ENCODE results near the gene LTBP3.
A peak's percentile ranks its signal among the peaks of the same experiment; 100 is the strongest.

LTBP3 gene

DNA sequence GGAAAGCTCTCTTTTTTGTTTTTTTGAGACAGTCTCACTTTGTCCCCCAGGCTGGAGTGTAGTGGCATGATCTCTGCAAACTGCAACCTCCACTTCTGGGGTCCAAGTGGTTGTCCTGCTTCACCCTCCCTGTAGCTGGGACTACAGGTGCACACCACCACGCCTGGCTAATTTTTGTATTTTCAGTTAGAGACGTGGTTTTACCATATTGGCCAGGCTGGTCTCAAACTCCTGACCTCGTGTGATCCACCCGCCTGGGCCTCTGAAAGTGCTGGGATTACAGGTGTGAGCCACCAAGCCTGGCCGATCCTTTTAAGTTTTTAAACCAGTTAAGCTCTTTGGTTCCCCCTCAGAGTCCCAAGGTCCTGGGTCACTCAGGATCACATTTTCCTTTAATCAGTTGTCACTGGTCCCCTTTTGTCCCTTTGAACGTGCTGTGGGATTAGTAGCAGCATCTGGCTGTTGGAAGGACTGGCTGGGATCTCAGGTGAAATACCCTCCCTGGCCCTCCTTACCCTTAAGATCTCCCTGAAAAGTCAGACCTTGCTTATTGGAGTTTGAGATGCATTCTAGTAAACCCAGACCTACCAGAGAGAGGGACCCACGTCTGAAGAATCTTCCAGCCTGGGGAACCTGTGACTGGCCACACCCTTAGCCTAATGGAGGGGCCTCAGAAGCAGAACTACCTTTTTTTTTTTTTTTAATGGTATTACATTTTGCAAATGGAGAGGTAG lies 51.2 kb downstream of the LTBP3 start:
- Histone ChIP-seq H3K9me3 (no peaks in the 10 kb centered on the region), H3K27me3 (no peaks in the 10 kb centered on the region), H3K4me3 (ENCODE audit: low read depth in 1 of 2, low read length in 1 of 2) (peak overlapping the region; percentile 93 to 96), H3K4me1 (ENCODE audit: control insufficient read depth in 1 of 2, insufficient read depth in 1 of 2, low read depth in 1 of 2, low read length in 1 of 2) (peaks cover 63 to 74% of the 10 kb centered on the region in 2 experiments), H3K27ac (peak overlapping the region; percentile 99), H3K36me3 (peaks cover 56% of the 10 kb centered on the region)
- TF ChIP-seq, protein P1, sequence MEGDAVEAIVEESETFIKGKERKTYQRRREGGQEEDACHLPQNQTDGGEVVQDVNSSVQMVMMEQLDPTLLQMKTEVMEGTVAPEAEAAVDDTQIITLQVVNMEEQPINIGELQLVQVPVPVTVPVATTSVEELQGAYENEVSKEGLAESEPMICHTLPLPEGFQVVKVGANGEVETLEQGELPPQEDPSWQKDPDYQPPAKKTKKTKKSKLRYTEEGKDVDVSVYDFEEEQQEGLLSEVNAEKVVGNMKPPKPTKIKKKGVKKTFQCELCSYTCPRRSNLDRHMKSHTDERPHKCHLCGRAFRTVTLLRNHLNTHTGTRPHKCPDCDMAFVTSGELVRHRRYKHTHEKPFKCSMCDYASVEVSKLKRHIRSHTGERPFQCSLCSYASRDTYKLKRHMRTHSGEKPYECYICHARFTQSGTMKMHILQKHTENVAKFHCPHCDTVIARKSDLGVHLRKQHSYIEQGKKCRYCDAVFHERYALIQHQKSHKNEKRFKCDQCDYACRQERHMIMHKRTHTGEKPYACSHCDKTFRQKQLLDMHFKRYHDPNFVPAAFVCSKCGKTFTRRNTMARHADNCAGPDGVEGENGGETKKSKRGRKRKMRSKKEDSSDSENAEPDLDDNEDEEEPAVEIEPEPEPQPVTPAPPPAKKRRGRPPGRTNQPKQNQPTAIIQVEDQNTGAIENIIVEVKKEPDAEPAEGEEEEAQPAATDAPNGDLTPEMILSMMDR (IDR thresholded peaks at IDR 0.05): no peak

DNA sequence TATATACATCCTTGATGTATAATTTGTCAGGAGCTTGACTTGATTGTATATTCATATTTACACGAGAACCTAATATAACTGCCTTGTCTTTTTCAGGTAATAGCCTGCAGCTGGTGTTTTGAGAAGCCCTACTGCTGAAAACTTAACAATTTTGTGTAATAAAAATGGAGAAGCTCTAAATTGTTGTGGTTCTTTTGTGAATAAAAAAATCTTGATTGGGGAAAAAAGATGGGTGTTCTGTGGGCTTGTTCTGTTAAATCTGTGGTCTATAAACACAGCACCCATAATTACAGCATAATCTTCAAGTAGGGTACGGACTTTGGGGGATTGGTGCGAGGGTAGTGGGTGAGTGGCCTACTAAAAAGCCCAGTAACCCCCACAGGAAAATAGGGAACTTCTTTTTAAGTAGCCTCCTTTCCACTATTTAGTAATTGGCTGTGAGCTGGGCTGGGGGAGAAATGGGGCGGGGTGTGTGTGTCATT lies 51.8 kb downstream of the LTBP3 start:
- peaks cover 62% of the 10 kb centered on the region for H3K36me3 ChIP-seq
- TF ChIP-seq, protein P1 (IDR thresholded peaks at IDR 0.05): no peak

DNA sequence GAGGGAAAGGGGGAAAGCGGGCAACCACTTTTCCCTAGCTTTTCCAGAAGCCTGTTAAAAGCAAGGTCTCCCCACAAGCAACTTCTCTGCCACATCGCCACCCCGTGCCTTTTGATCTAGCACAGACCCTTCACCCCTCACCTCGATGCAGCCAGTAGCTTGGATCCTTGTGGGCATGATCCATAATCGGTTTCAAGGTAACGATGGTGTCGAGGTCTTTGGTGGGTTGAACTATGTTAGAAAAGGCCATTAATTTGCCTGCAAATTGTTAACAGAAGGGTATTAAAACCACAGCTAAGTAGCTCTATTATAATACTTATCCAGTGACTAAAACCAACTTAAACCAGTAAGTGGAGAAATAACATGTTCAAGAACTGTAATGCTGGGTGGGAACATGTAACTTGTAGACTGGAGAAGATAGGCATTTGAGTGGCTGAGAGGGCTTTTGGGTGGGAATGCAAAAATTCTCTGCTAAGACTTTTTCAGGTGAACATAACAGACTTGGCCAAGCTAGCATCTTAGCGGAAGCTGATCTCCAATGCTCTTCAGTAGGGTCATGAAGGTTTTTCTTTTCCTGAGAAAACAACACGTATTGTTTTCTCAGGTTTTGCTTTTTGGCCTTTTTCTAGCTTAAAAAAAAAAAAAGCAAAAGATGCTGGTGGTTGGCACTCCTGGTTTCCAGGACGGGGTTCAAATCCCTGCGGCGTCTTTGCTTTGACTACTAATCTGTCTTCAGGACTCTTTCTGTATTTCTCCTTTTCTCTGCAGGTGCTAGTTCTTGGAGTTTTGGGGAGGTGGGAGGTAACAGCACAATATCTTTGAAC lies 52.5 kb downstream of the LTBP3 start:
- Histone ChIP-seq H3K27me3 (no peaks in the 10 kb centered on the region), H3K4me3 (ENCODE audit: low read depth in 1 of 2, low read length in 1 of 2) (peak overlapping the region; percentile 93 to 96), H3K27ac (peak overlapping the region; percentile 99), H3K9me3 (no peaks in the 10 kb centered on the region), H3K4me1 (ENCODE audit: control insufficient read depth in 1 of 2, insufficient read depth in 1 of 2, low read depth in 1 of 2, low read length in 1 of 2) (peaks cover 59 to 74% of the 10 kb centered on the region in 2 experiments), H3K36me3 (peaks cover 64% of the 10 kb centered on the region)
- TF ChIP-seq, protein P1 (IDR thresholded peaks at IDR 0.05): no peak

More for the DNA sequence above, 51.8 kb downstream of the LTBP3 start:
- Histone ChIP-seq H3K27ac (peak overlapping the region; percentile 99), H3K9me3 (no peaks in the 10 kb centered on the region), H3K4me3 (ENCODE audit: low read depth in 1 of 2, low read length in 1 of 2) (peak overlapping the region; percentile 93 to 96), H3K4me1 (ENCODE audit: control insufficient read depth in 1 of 2, insufficient read depth in 1 of 2, low read depth in 1 of 2, low read length in 1 of 2) (peaks cover 63 to 74% of the 10 kb centered on the region in 2 experiments), H3K27me3 (no peaks in the 10 kb centered on the region)

DNA sequence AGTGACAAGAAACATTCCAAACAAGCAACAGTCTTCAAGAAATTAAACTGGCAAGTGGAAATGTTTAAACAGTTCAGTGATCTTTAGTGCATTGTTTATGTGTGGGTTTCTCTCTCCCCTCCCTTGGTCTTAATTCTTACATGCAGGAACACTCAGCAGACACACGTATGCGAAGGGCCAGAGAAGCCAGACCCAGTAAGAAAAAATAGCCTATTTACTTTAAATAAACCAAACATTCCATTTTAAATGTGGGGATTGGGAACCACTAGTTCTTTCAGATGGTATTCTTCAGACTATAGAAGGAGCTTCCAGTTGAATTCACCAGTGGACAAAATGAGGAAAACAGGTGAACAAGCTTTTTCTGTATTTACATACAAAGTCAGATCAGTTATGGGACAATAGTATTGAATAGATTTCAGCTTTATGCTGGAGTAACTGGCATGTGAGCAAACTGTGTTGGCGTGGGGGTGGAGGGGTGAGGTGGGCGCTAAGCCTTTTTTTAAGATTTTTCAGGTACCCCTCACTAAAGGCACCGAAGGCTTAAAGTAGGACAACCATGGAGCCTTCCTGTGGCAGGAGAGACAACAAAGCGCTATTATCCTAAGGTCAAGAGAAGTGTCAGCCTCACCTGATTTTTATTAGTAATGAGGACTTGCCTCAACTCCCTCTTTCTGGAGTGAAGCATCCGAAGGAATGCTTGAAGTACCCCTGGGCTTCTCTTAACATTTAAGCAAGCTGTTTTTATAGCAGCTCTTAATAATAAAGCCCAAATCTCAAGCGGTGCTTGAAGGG lies 53.3 kb downstream of the LTBP3 start:
- Histone ChIP-seq H3K9me3 (no peaks in the 10 kb centered on the region), H3K4me1 (ENCODE audit: control insufficient read depth in 1 of 2, insufficient read depth in 1 of 2, low read depth in 1 of 2, low read length in 1 of 2) (peaks cover 54 to 68% of the 10 kb centered on the region in 2 experiments), H3K36me3 (peaks cover 64% of the 10 kb centered on the region), H3K27me3 (no peaks in the 10 kb centered on the region), H3K4me3 (ENCODE audit: low read depth in 1 of 2, low read length in 1 of 2) (peak overlapping the region; percentile 93 to 96), H3K27ac (peak overlapping the region; percentile 99)
- TF ChIP-seq, protein P1 (IDR thresholded peaks at IDR 0.05): no peak
